CD4-positive, alpha-beta T cell (primary cell): ENCODE measurements around the gene TUBB1. TPM values are rescaled to one million over a fixed set of nuclear protein-coding genes. Genes with fewer than 3 reads are reported as not detected.

ENCODE experiments used
- ATAC-seq: fragments of 200-7000 bp; cut with Tn5 transposase; one replicate; pipeline ENCODE4 v1.10.0; 2022; ENCODE audit warnings: mild to moderate bottlenecking; ENCODE audit not compliant: poor library complexity
- CTCF ChIA-PET: fragments of 350-600 bp; sonication (Branson Sonifier 250); formaldehyde crosslinking; loops from one replicate; lab custom pipeline; 2021; ENCODE audit warnings: antibody characterized with exemption, inconsistent platforms; lab: Charles Lee
- POLR2A ChIA-PET: fragments of 350-600 bp; sonication (Branson Sonifier 250); formaldehyde crosslinking; loops from one replicate; lab custom pipeline; 2021; ENCODE audit warnings: antibody characterized with exemption, inconsistent platforms; lab: Charles Lee
- DNase-seq, 14 experiments: peaks; one replicate each; pipeline ENCODE4 v3.0.0-alpha.2; 2013 to 2020; ENCODE audit warnings: mixed read lengths in 2 of 14
- H3K27ac ChIP-seq, 2 donors: one replicate each; pipeline versions ENCODE4 v1.5.1 to v1.7.0; 2013; ENCODE audit warnings: low read length in 2 of 2, low read depth in 1 of 2, mild to moderate bottlenecking in 1 of 2
- H3K27me3 ChIP-seq, 2 experiments: 1 replicate in 1 of 2; 2 replicates in 1 of 2; pipeline versions ENCODE4 v1.6.1 to v1.7.0; 2013; ENCODE audit warnings: low read length in 2 of 2, control low read depth in 1 of 2, mild to moderate bottlenecking in 1 of 2, moderate library complexity in 1 of 2; ENCODE audit not compliant: insufficient read depth in 2 of 2, control insufficient read depth in 1 of 2
- H3K36me3 ChIP-seq: one replicate; pipeline ENCODE4 v1.6.1; 2013; ENCODE audit warnings: low read length, control low read depth; ENCODE audit not compliant: insufficient read depth
- H3K4me1 ChIP-seq: one replicate; pipeline ENCODE4 v1.6.1; 2013; ENCODE audit warnings: low read length, control low read depth; ENCODE audit not compliant: insufficient read depth
- H3K4me3 ChIP-seq: one replicate; pipeline ENCODE4 v1.5.1; 2013; ENCODE audit warnings: mild to moderate bottlenecking, low read length, moderate library complexity
- H3K9me3 ChIP-seq, 2 experiments: 1 replicate in 1 of 2; 2 replicates in 1 of 2; pipeline versions ENCODE4 v1.6.1 to v1.7.0; 2013; ENCODE audit warnings: low read length in 2 of 2, mild to moderate bottlenecking in 2 of 2, control low read depth in 1 of 2, moderate library complexity in 1 of 2; ENCODE audit not compliant: control insufficient read depth in 1 of 2, insufficient read depth in 1 of 2
- H3K27ac Mint-ChIP-seq: one replicate; pipeline ENCODE4 v1.8.0; 2020; ENCODE audit warnings: mixed read lengths
- H3K27me3 Mint-ChIP-seq: one replicate; pipeline ENCODE4 v1.8.0; 2021; ENCODE audit warnings: mixed read lengths
- H3K36me3 Mint-ChIP-seq: one replicate; pipeline ENCODE4 v1.8.0; 2021; ENCODE audit warnings: low read depth, mixed read lengths
- H3K4me1 Mint-ChIP-seq: one replicate; pipeline ENCODE4 v1.8.0; 2021; ENCODE audit warnings: low read depth, mixed read lengths
- H3K4me3 Mint-ChIP-seq: one replicate; pipeline ENCODE4 v1.8.0; 2020; ENCODE audit warnings: mild to moderate bottlenecking, mixed read lengths
- H3K9me3 Mint-ChIP-seq: one replicate; pipeline ENCODE4 v1.8.0; 2020; ENCODE audit warnings: mixed read lengths
- CTCF ChIP-seq: fragments of 200-600 bp; IDR thresholded peaks from one replicate; pipeline ENCODE4 v1.8.0; 2022; ENCODE audit warnings: antibody characterized with exemption, mild to moderate bottlenecking
- intact Hi-C, 2 experiments: fragments of 100-400 bp; cut with DNase I in 1 of 2; cut with micrococcal nuclease in 1 of 2; formaldehyde crosslinking; loops; one replicate each; pipeline versions ENCODE4 v1.15.1 to v1.9.0; 2023 to 2025; cut with DNase I, micrococcal nuclease
- total RNA-seq, 174 experiments: library from RNA in 2 of 174; stranded (reverse) in 2 of 174; gene quantifications; one replicate each; pipeline ENCODE4 v1.2.3 and lab custom pipeline; 2021 to 2026

TUBB1 gene
- total RNA-seq, 2 experiments from 2014 or later: 0.11 to 0.17 TPM

DNA sequence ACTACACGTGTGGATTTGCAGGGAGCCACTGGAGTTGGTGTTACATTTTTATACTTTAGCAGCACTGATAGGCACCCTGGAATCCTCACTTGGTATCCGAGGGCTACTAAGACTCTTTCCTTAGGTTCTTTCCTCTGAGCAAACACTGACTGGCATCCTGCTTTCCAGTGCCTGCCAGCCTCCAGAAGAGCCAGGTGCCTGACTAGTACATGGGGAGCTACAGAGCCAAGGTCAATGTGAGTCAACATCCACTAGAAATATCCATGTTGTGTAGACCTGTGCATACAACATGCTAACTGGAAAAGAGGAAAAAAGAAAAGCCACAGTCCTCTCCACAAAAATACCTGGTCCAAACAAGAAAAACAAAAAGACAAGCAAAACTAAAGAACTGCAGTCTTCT, 5.9 kb downstream of the TUBB1 start:
- Mint-ChIP-seq H3K27ac (no peak overlapping the region), H3K36me3 (peaks cover 79% of the 10 kb centered on the region), H3K9me3 (no peaks in the 10 kb centered on the region), H3K4me3 (no peak overlapping the region), H3K4me1 (peaks cover 50% of the 10 kb centered on the region), H3K27me3 (no peaks in the 10 kb centered on the region)
- H3K27ac ChIP-seq: no peak overlapping the region
- DNase-seq (no peak), ATAC-seq (no peak)
- no peak for TF ChIP-seq CTCF
- H3K27me3 ChIP-seq: no peaks in the 10 kb centered on the region
- CTCF ChIA-PET: no interaction called here
- no peaks in the 10 kb centered on the region for H3K9me3 ChIP-seq
- POLR2A ChIA-PET: no interaction called here
- intact Hi-C loops: no loop called here
- H3K4me1 ChIP-seq: peaks cover 16% of the 10 kb centered on the region
- H3K4me3 ChIP-seq: no peak overlapping the region
- peaks cover 75% of the 10 kb centered on the region for H3K36me3 ChIP-seq

- peaks cover 78% of the 10 kb centered on the region for H3K36me3 ChIP-seq
- Mint-ChIP-seq H3K36me3 (peaks cover 83% of the 10 kb centered on the region), H3K27ac (no peak overlapping the region), H3K4me1 (peaks cover 55% of the 10 kb centered on the region), H3K9me3 (no peaks in the 10 kb centered on the region), H3K4me3 (no peak overlapping the region), H3K27me3 (no peaks in the 10 kb centered on the region)
- no peak overlapping the region for H3K4me3 ChIP-seq
- ChIA-PET POLR2A (no interaction called here), CTCF (no interaction called here)
- no peaks in the 10 kb centered on the region for H3K27me3 ChIP-seq
- no peak for DNase-seq
- peaks cover 18% of the 10 kb centered on the region for H3K4me1 ChIP-seq
- no peak overlapping the region for H3K27ac ChIP-seq
- no peaks in the 10 kb centered on the region for H3K9me3 ChIP-seq
- ATAC-seq: no peak
- intact Hi-C loops: no loop called here
- no peak for TF ChIP-seq CTCF
These were observed 6.3 kb downstream of the TUBB1 start for GRCh38 chr20:59025511-59025910.

DNA sequence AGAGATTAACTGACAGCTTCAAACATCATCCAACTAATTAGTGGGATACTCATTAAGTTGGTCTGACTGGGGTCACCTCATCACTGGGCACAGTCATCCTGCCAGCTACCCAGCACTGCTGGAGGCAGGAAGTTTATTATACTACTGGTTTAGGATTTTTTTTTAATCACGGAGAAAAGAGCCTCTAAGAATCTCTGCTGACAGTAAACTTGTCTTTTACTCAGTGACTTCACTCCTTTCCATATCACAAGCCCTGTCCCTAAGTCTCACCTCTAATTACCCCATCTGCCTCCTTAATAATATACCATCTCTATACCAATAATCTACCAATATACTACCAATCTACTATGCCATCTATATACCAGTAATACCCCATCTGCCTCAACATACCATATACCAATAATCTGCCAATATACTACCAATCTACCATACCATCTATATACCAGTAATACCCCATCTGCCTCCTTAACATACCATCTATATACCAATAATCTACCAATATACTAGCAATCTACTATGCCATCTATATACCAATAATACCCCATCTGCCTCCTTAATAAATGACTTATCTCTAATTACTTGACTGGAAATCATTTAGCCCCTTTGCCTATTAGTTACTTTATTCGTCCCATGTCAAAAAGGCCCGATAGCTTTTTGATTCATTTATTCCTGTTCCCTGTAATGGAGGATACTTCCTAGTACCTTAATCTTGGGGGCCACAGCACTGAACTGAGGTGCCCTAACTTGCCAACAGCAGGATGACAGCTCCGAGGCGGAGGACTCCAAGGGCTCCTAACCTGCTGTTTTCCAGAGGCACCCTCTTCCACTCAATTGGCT, 7.9 kb downstream of the TUBB1 start:
- no peaks in the 10 kb centered on the region for H3K9me3 Mint-ChIP-seq

More for the DNA sequence above, 7.9 kb downstream of the TUBB1 start:
- no peak for TF ChIP-seq CTCF
- H3K27ac Mint-ChIP-seq: no peak overlapping the region
- no peak for ATAC-seq
- Histone ChIP-seq H3K27me3 (no peaks in the 10 kb centered on the region), H3K4me1 (peaks cover 31% of the 10 kb centered on the region), H3K27ac (no peak overlapping the region), H3K4me3 (no peak overlapping the region), H3K9me3 (no peaks in the 10 kb centered on the region), H3K36me3 (peaks cover 77% of the 10 kb centered on the region)
- H3K36me3 Mint-ChIP-seq: peaks cover 98% of the 10 kb centered on the region
- ChIA-PET CTCF (no interaction called here), POLR2A (interaction anchor here (0.7 kb wide), 1 partner anchor 129 kb away, joined by 3 read pairs; no protein-coding TSS in a partner anchor)
- intact Hi-C loops: no loop called here
- no peak overlapping the region for H3K4me3 Mint-ChIP-seq
- DNase-seq: no peak
- H3K4me1 Mint-ChIP-seq: peaks cover 71% of the 10 kb centered on the region
- H3K27me3 Mint-ChIP-seq: no peaks in the 10 kb centered on the region
